ENCODE data around the gene ACSM2A.
"Not testable (repeated sequence)": the region's sequence is repeated elsewhere in the genome, so short reads cannot be mapped to it uniquely, and the experiment has no call there.

The ACSM2A gene, protein sequence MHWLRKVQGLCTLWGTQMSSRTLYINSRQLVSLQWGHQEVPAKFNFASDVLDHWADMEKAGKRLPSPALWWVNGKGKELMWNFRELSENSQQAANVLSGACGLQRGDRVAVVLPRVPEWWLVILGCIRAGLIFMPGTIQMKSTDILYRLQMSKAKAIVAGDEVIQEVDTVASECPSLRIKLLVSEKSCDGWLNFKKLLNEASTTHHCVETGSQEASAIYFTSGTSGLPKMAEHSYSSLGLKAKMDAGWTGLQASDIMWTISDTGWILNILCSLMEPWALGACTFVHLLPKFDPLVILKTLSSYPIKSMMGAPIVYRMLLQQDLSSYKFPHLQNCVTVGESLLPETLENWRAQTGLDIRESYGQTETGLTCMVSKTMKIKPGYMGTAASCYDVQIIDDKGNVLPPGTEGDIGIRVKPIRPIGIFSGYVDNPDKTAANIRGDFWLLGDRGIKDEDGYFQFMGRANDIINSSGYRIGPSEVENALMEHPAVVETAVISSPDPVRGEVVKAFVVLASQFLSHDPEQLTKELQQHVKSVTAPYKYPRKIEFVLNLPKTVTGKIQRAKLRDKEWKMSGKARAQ

GRCh38 chr16:20451364-20451763 is at the start of gene ACSM2A:
Gene ACSM2A, plus strand, starts transcription at chr16:20451521. Its CDS starts 8,594 bp downstream, at chr16:20460115.
- H3K36me3 ChIP-seq (ENCODE audit: insufficient read depth, low read length); H3K9ac ChIP-seq (ENCODE audit: low read depth, low read length); H3K4me1 ChIP-seq (ENCODE audit: insufficient read depth, low read length); H3K9me3 ChIP-seq (ENCODE audit: control insufficient read depth, insufficient read depth, low read length): not testable (repeated sequence)

DNA sequence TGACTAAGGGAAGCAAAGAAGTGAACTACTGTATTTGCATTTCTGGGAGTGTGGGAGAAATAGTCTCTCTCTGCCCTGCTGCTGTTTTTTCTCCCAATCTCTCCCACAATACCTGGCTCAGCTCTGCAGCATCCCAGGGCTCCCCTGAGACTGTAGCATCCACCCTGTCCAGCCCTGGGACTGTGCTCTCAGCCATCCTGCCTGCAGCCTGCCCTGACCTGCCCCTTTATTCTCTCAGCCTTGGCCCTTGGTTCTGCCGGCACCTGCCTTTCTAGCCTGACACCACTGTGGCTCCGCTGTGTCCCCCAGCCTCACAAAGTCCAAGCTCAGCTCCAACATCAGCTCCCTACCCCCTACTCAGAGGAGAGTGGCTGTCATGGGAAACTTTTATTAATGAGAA is 48.7 kb upstream of the ACSM2A start:
- H3K4me1 ChIP-seq (ENCODE audit: insufficient read depth, low read length), result no peaks in the 10 kb centered on the region
- no peaks in the 10 kb centered on the region for H3K9me3 ChIP-seq (ENCODE audit: control insufficient read depth, insufficient read depth, low read length)
- no peaks in the 10 kb centered on the region for H3K36me3 ChIP-seq (ENCODE audit: insufficient read depth, low read length)
- H3K9ac ChIP-seq (ENCODE audit: low read depth, low read length), result no peak overlapping the region

GRCh38 chr16:20404637-20405036 is 46.7 kb upstream of the ACSM2A start, which contains the start of gene PDILT:
Gene PDILT, minus strand, starts transcription at chr16:20404737. Its CDS starts 5,437 bp downstream, at chr16:20399300.
- peaks cover 2% of the 10 kb centered on the region; the same call in 1 of the 2 replicates for H3K4me1 ChIP-seq (ENCODE audit: insufficient read depth, low read length)
- H3K36me3 ChIP-seq (ENCODE audit: insufficient read depth, low read length), result no peaks in the 10 kb centered on the region
- H3K9me3 ChIP-seq (ENCODE audit: control insufficient read depth, insufficient read depth, low read length), result no peaks in the 10 kb centered on the region
- no peak within 1 kb of the TSS for H3K9ac ChIP-seq (ENCODE audit: low read depth, low read length)

- no peaks in the 10 kb centered on the region; the same call in 1 of the 2 replicates for H3K9me3 ChIP-seq (ENCODE audit: control insufficient read depth, insufficient read depth, low read length)
- H3K9ac ChIP-seq (ENCODE audit: low read depth, low read length), result no peak within 1 kb of the TSS
- H3K4me1 ChIP-seq (ENCODE audit: insufficient read depth, low read length), result peaks cover 8% of the 10 kb centered on the region; the same call in 1 of the 2 replicates
- H3K36me3 ChIP-seq (ENCODE audit: insufficient read depth, low read length), result no peaks in the 10 kb centered on the region
Observed at GRCh38 chr16:20409398-20410120, 41.8 kb upstream of the ACSM2A start, which contains the start of gene ACSM5. Gene ACSM5, plus strand, starts transcription at chr16:20409534. Its CDS starts 1,951 bp downstream, at chr16:20411485.

GRCh38 chr16:20410121-20410723 is 41.1 kb upstream of the ACSM2A start:
- no peak overlapping the region for H3K9ac ChIP-seq (ENCODE audit: low read depth, low read length)
- no peaks in the 10 kb centered on the region for H3K36me3 ChIP-seq (ENCODE audit: insufficient read depth, low read length)
- no peaks in the 10 kb centered on the region; the same call in 1 of the 2 replicates for H3K9me3 ChIP-seq (ENCODE audit: control insufficient read depth, insufficient read depth, low read length)
- peaks cover 8% of the 10 kb centered on the region; the same call in 1 of the 2 replicates for H3K4me1 ChIP-seq (ENCODE audit: insufficient read depth, low read length)

GRCh38 chr16:20411055-20411454 is 40.3 kb upstream of the ACSM2A start:
- Histone ChIP-seq H3K36me3 (ENCODE audit: insufficient read depth, low read length) (no peaks in the 10 kb centered on the region), H3K9me3 (ENCODE audit: control insufficient read depth, insufficient read depth, low read length) (no peaks in the 10 kb centered on the region; the same call in 1 of the 2 replicates), H3K9ac (ENCODE audit: low read depth, low read length) (no peak overlapping the region), H3K4me1 (ENCODE audit: insufficient read depth, low read length) (peaks cover 13% of the 10 kb centered on the region; the same call in 1 of the 2 replicates)

GRCh38 chr16:20415541-20415940 is 35.8 kb upstream of the ACSM2A start:
- 0 out of 2 replicates have a peak, but pooled peaks cover 5% of the 10 kb centered on the region for H3K4me1 ChIP-seq (ENCODE audit: insufficient read depth, low read length)
- no peaks in the 10 kb centered on the region for H3K36me3 ChIP-seq (ENCODE audit: insufficient read depth, low read length)
- H3K9me3 ChIP-seq (ENCODE audit: control insufficient read depth, insufficient read depth, low read length), result no peaks in the 10 kb centered on the region; the same call in 1 of the 2 replicates
- H3K9ac ChIP-seq (ENCODE audit: low read depth, low read length), result no peak overlapping the region

- H3K9me3 ChIP-seq (ENCODE audit: control insufficient read depth, insufficient read depth, low read length); H3K4me1 ChIP-seq (ENCODE audit: insufficient read depth, low read length); H3K36me3 ChIP-seq (ENCODE audit: insufficient read depth, low read length); H3K9ac ChIP-seq (ENCODE audit: low read depth, low read length): not testable (repeated sequence)
Observed at GRCh38 chr16:20419093-20419492, 32.2 kb upstream of the ACSM2A start.

- not testable (repeated sequence) for H3K4me1 ChIP-seq (ENCODE audit: insufficient read depth, low read length); H3K9me3 ChIP-seq (ENCODE audit: control insufficient read depth, insufficient read depth, low read length); H3K36me3 ChIP-seq (ENCODE audit: insufficient read depth, low read length); H3K9ac ChIP-seq (ENCODE audit: low read depth, low read length)
Observed at GRCh38 chr16:20421748-20422147, 29.6 kb upstream of the ACSM2A start.

- not testable (repeated sequence) for H3K36me3 ChIP-seq (ENCODE audit: insufficient read depth, low read length); H3K9me3 ChIP-seq (ENCODE audit: control insufficient read depth, insufficient read depth, low read length); H3K4me1 ChIP-seq (ENCODE audit: insufficient read depth, low read length); H3K9ac ChIP-seq (ENCODE audit: low read depth, low read length)
Observed at GRCh38 chr16:20423772-20424128, 27.6 kb upstream of the ACSM2A start.

- no peak overlapping the region for H3K9ac ChIP-seq (ENCODE audit: low read depth, low read length)
- no peaks in the 10 kb centered on the region for H3K4me1 ChIP-seq (ENCODE audit: insufficient read depth, low read length)
- no peaks in the 10 kb centered on the region for H3K9me3 ChIP-seq (ENCODE audit: control insufficient read depth, insufficient read depth, low read length)
Observed at GRCh38 chr16:20424129-20424866, 27.0 kb upstream of the ACSM2A start.

GRCh38 chr16:20427401-20427797 is 23.9 kb upstream of the ACSM2A start:
- not testable (repeated sequence) for H3K36me3 ChIP-seq (ENCODE audit: insufficient read depth, low read length); H3K4me1 ChIP-seq (ENCODE audit: insufficient read depth, low read length); H3K9me3 ChIP-seq (ENCODE audit: control insufficient read depth, insufficient read depth, low read length); H3K9ac ChIP-seq (ENCODE audit: low read depth, low read length)

More at GRCh38 chr16:20424129-20424866, 27.0 kb upstream of the ACSM2A start:
- H3K36me3 ChIP-seq (ENCODE audit: insufficient read depth, low read length), result no peaks in the 10 kb centered on the region

DNA sequence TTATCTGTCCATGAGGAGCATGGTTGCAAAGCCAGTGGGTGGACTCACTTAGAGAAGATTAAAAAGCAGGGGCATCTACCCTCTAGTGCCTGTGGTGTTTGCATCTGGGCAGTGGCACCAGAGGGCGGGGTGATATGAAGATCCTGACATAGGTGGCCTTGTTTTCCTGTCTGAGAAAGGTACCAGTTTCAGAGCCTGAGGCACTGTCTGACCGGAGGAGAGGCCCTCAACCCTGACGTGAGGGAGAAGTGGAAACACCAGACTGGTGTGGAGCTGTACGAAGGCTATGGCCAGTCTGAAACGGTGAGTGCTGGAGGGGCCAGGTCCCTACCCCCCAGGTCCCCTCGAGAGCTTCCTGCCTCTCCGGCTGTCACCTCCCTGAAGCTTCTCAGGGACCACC is 21.8 kb upstream of the ACSM2A start:
- H3K4me1 ChIP-seq (ENCODE audit: insufficient read depth, low read length); H3K9ac ChIP-seq (ENCODE audit: low read depth, low read length); H3K36me3 ChIP-seq (ENCODE audit: insufficient read depth, low read length); H3K9me3 ChIP-seq (ENCODE audit: control insufficient read depth, insufficient read depth, low read length): not testable (repeated sequence)

DNA sequence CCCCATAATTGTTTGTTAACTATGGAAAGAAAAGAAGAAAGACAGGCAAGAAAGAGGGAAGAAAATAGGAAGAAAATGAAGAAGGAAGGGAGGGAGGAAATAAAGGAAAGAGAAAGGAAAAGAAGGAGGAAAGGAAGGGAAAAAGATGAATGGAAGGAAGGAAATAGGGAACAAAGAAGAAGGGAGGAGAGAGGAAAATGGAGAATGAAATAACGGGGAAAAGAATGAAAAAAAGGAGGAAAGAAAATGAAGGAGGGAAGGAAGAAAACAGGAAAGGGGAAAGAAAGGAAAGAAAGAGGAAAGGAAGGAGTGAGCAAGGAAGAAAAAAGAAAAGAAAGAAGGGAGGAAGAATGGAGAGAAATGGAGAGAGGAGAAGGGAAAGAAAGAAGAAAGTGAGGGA is 20.8 kb upstream of the ACSM2A start:
- not testable (repeated sequence) for H3K9ac ChIP-seq (ENCODE audit: low read depth, low read length); H3K4me1 ChIP-seq (ENCODE audit: insufficient read depth, low read length); H3K9me3 ChIP-seq (ENCODE audit: control insufficient read depth, insufficient read depth, low read length); H3K36me3 ChIP-seq (ENCODE audit: insufficient read depth, low read length)
